H9 (cell line): Measurements from ENCODE around the gene ADARB2. TPM values are rescaled to one million over a fixed set of nuclear protein-coding genes. Genes with fewer than 3 reads are reported as not detected.

Experiments
- DNase-seq: peaks from one replicate; pipeline ENCODE4 v3.0.0-alpha.2; 2017
- H2AFZ ChIP-seq: one replicate; pipeline ENCODE4 v1.6.1; 2013; ENCODE audit warnings: mild to moderate bottlenecking, low read length, control low read depth, moderate library complexity
- H2AK5ac ChIP-seq: 2 replicates; pipeline ENCODE4 v1.6.1; 2013; ENCODE audit warnings: low read length, control low read depth, mixed read lengths; ENCODE audit not compliant: insufficient read length
- H2BK120ac ChIP-seq: one replicate; pipeline ENCODE4 v1.6.1; 2013; ENCODE audit warnings: low read depth, mild to moderate bottlenecking, low read length, control low read depth, inconsistent platforms; ENCODE audit not compliant: poor library complexity, severe bottlenecking
- H2BK12ac ChIP-seq: 2 replicates; pipeline ENCODE4 v1.6.1; 2013; ENCODE audit warnings: low read length, control low read depth, mixed read lengths, low read depth; ENCODE audit not compliant: insufficient read length
- H2BK15ac ChIP-seq: 2 replicates; pipeline ENCODE4 v1.6.1; 2013; ENCODE audit warnings: low read depth, low read length, control low read depth
- H2BK20ac ChIP-seq: one replicate; pipeline ENCODE4 v1.6.1; 2013; ENCODE audit warnings: low read depth, mild to moderate bottlenecking, low read length, control low read depth, inconsistent platforms; ENCODE audit not compliant: poor library complexity, severe bottlenecking
- H2BK5ac ChIP-seq: 2 replicates; pipeline ENCODE4 v1.6.1; 2013; ENCODE audit warnings: low read length, control low read depth, mixed read lengths; ENCODE audit not compliant: insufficient read length
- H3K14ac ChIP-seq: 2 replicates; pipeline ENCODE4 v1.6.1; 2013; ENCODE audit warnings: low read length, control low read depth; ENCODE audit not compliant: insufficient read depth
- H3K18ac ChIP-seq: 2 replicates; pipeline ENCODE4 v1.6.1; 2013; ENCODE audit warnings: low read depth, mild to moderate bottlenecking, mixed read lengths, low read length, control low read depth; ENCODE audit not compliant: insufficient read length
- H3K23ac ChIP-seq: 2 replicates; pipeline ENCODE4 v1.6.1; 2013; ENCODE audit warnings: low read length, control low read depth, mixed read lengths, low read depth; ENCODE audit not compliant: insufficient read length
- H3K23me2 ChIP-seq: 2 replicates; pipeline ENCODE4 v1.6.1; 2013; ENCODE audit warnings: low read depth, mild to moderate bottlenecking, mixed read lengths, low read length, control low read depth; ENCODE audit not compliant: insufficient read length, poor library complexity, severe bottlenecking
- H3K27ac ChIP-seq: 2 replicates; pipeline ENCODE4 v1.5.1; 2013; ENCODE audit warnings: low read length, control low read depth, mixed read lengths, low read depth; ENCODE audit not compliant: insufficient read length
- H3K27me3 ChIP-seq: 2 replicates; pipeline ENCODE4 v1.6.1; 2013; ENCODE audit warnings: low read length, control low read depth, inconsistent platforms; ENCODE audit not compliant: insufficient read depth
- H3K4ac ChIP-seq: 2 replicates; pipeline ENCODE4 v1.6.1; 2013; ENCODE audit warnings: low read depth, mild to moderate bottlenecking, control low read depth, inconsistent platforms, low read length, moderate library complexity
- H3K4me1 ChIP-seq: 2 replicates; pipeline ENCODE4 v1.6.1; 2013; ENCODE audit warnings: low read length, control low read depth, inconsistent platforms; ENCODE audit not compliant: insufficient read depth
- H3K4me2 ChIP-seq: 2 replicates; pipeline ENCODE4 v1.6.1; 2013; ENCODE audit warnings: low read length, control low read depth, mixed read lengths; ENCODE audit not compliant: insufficient read length, insufficient read depth
- H3K56ac ChIP-seq: 2 replicates; pipeline ENCODE4 v1.6.1; 2013; ENCODE audit warnings: low read depth, mild to moderate bottlenecking, mixed read lengths, low read length, control low read depth; ENCODE audit not compliant: insufficient read length
- H3K79me1 ChIP-seq: 2 replicates; pipeline ENCODE4 v1.6.1; 2013; ENCODE audit warnings: low read depth, mild to moderate bottlenecking, moderate library complexity, low read length, control low read depth, inconsistent platforms; ENCODE audit not compliant: insufficient read depth, poor library complexity, severe bottlenecking
- H3K79me2 ChIP-seq: 2 replicates; pipeline ENCODE4 v1.6.1; 2013; ENCODE audit warnings: low read length, control low read depth, inconsistent platforms; ENCODE audit not compliant: insufficient read depth
- H3K9ac ChIP-seq: 2 replicates; pipeline ENCODE4 v1.6.1; 2013; ENCODE audit warnings: low read length, control low read depth, mixed read lengths; ENCODE audit not compliant: insufficient read length; ENCODE audit errors: extremely low read depth
- H3K9me3 ChIP-seq: one replicate; pipeline ENCODE4 v1.6.1; 2013; ENCODE audit warnings: low read depth, low read length, inconsistent platforms; ENCODE audit not compliant: control insufficient read depth
- H3T11ph ChIP-seq: one replicate; pipeline ENCODE4 v1.6.1; 2013; ENCODE audit warnings: mild to moderate bottlenecking, low read length, control low read depth, inconsistent platforms
- H4K20me1 ChIP-seq: one replicate; pipeline ENCODE4 v1.6.1; 2013; ENCODE audit not compliant: control insufficient read depth, insufficient read length, insufficient read depth
- H4K5ac ChIP-seq: 2 replicates; pipeline ENCODE4 v1.6.1; 2013; ENCODE audit warnings: low read depth, mild to moderate bottlenecking, mixed read lengths, low read length, control low read depth; ENCODE audit not compliant: insufficient read length
- H4K8ac ChIP-seq: replicated peaks from 2 replicates; pipeline ENCODE4 v1.6.1; 2013; ENCODE audit warnings: low read length, control low read depth, mixed read lengths, low read depth; ENCODE audit not compliant: insufficient read length
- H4K91ac ChIP-seq: 2 replicates; pipeline ENCODE4 v1.6.1; 2013; ENCODE audit warnings: low read depth, mild to moderate bottlenecking, moderate library complexity, mixed read lengths, low read length, control low read depth; ENCODE audit not compliant: insufficient read length
- H3K27ac Mint-ChIP-seq, 3 experiments: 2 replicates in 2 of 3; 3 replicates in 1 of 3; pipeline ENCODE4 v1.8.0; 2020 to 2021; ENCODE audit warnings: mixed read lengths in 3 of 3, mild to moderate bottlenecking in 1 of 3, moderate library complexity in 1 of 3
- H3K27me3 Mint-ChIP-seq: 2 replicates; pipeline ENCODE4 v1.8.0; 2021; ENCODE audit warnings: low read depth, mild to moderate bottlenecking, moderate library complexity, mixed read lengths
- H3K36me3 Mint-ChIP-seq, 3 experiments: 2 replicates in 2 of 3; 3 replicates in 1 of 3; pipeline ENCODE4 v1.8.0; 2020 to 2021; ENCODE audit warnings: low read depth in 3 of 3, mixed read lengths in 3 of 3; ENCODE audit not compliant: insufficient read depth in 1 of 3
- H3K4me1 Mint-ChIP-seq, 2 experiments: 2 replicates each; pipeline ENCODE4 v1.8.0; 2020; ENCODE audit warnings: mixed read lengths in 2 of 2
- H3K4me3 Mint-ChIP-seq, 2 experiments: 2 replicates in 1 of 2; 3 replicates in 1 of 2; pipeline ENCODE4 v1.8.0; 2020 to 2021; ENCODE audit warnings: mild to moderate bottlenecking in 2 of 2, mixed read lengths in 2 of 2, moderate library complexity in 1 of 2
- H3K9me3 Mint-ChIP-seq, 2 experiments: 2 replicates in 1 of 2; 3 replicates in 1 of 2; pipeline ENCODE4 v1.8.0; 2020; ENCODE audit warnings: mild to moderate bottlenecking in 2 of 2, mixed read lengths in 2 of 2, moderate library complexity in 1 of 2
- WGBS: extraction: QIAGEN DNeasy Blood & Tissue Kit; methylation state at CpG from one replicate; pipeline ENCODE4 v1.1.7; 2013; ENCODE audit warnings: missing lambda C conversion rate, low lambda C conversion rate, mixed read lengths; ENCODE audit not compliant: insufficient read length; ENCODE audit errors: extremely low coverage; 5-methylcytosine and 5-hydroxymethylcytosine counted together
- total RNA-seq: library from RNA; stranded (reverse); gene quantifications from 2 replicates; pipeline ENCODE4 v1.2.1, GENCODE V29; 2021
- TF ChIP-seq, protein P1 (sequence below): fragments of 200-600 bp; sonication (generic); conservative IDR thresholded peaks from 3 replicates; pipeline ENCODE4 v1.8.0; 2021; ENCODE audit warnings: antibody characterized with exemption, mild to moderate bottlenecking

Gene ADARB2
- total RNA-seq, 1 experiment from 2014 or later: 0.87 TPM

DNA sequence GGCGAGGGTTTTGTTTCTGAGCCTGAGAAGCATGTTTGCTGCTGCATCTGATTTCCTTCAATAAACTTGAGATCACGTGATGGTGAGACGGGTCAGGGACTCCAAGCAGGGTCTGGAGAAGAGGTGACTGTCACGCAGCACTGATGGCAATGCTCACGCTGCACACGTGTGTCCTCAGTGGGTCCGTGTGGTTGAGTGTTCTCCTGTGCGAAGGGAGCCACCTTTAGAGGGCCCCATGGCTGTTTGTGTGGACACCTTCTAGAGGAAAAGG is 580.8 kb downstream of the ADARB2 start:
- Histone ChIP-seq H2BK15ac (no peak overlapping the region), H3K79me1 (no peaks in the 10 kb centered on the region), H2BK120ac (no peak overlapping the region), H2AK5ac (no peak overlapping the region), H2BK12ac (no peak overlapping the region), H3K4ac (no peak overlapping the region), H3K9ac (no peak overlapping the region), H4K91ac (no peak overlapping the region), H2AFZ (no peak overlapping the region), H3K14ac (no peak overlapping the region), H4K20me1 (no peaks in the 10 kb centered on the region), H3K56ac (no peak overlapping the region), H3K23ac (no peak overlapping the region), H3K27ac (no peak overlapping the region), H3T11ph (no peak overlapping the region), H2BK20ac (no peak overlapping the region), H2BK5ac (no peak overlapping the region), H4K5ac (no peak overlapping the region), H3K79me2 (no peaks in the 10 kb centered on the region), H3K4me1 (no peaks in the 10 kb centered on the region), H4K8ac (no peak overlapping the region), H3K23me2 (no peaks in the 10 kb centered on the region), H3K9me3 (no peaks in the 10 kb centered on the region), H3K27me3 (no peaks in the 10 kb centered on the region), H3K4me2 (no peak overlapping the region), H3K18ac (no peak overlapping the region)
- no CpG with 5 or more reads among the region's 8 CpGs for WGBS
- H3K27me3 Mint-ChIP-seq: peaks cover 6% of the 10 kb centered on the region
- DNase-seq: no peak
- no peak overlapping the region for H3K27ac Mint-ChIP-seq
- H3K36me3 Mint-ChIP-seq: no peaks in the 10 kb centered on the region
- no peak overlapping the region for H3K4me3 Mint-ChIP-seq
- H3K4me1 Mint-ChIP-seq: peaks cover 4 to 5% of the 10 kb centered on the region in 2 experiments
- H3K9me3 Mint-ChIP-seq: no peaks in the 10 kb centered on the region
- TF ChIP-seq, protein P1, sequence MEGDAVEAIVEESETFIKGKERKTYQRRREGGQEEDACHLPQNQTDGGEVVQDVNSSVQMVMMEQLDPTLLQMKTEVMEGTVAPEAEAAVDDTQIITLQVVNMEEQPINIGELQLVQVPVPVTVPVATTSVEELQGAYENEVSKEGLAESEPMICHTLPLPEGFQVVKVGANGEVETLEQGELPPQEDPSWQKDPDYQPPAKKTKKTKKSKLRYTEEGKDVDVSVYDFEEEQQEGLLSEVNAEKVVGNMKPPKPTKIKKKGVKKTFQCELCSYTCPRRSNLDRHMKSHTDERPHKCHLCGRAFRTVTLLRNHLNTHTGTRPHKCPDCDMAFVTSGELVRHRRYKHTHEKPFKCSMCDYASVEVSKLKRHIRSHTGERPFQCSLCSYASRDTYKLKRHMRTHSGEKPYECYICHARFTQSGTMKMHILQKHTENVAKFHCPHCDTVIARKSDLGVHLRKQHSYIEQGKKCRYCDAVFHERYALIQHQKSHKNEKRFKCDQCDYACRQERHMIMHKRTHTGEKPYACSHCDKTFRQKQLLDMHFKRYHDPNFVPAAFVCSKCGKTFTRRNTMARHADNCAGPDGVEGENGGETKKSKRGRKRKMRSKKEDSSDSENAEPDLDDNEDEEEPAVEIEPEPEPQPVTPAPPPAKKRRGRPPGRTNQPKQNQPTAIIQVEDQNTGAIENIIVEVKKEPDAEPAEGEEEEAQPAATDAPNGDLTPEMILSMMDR: no peak
